Right lobe of liver (tissue), 4 donors: ENCODE data around the gene PSMG2.

Experiments used
- POLR2A ChIP-seq: fragments of 450-650 bp; IDR thresholded peaks from one replicate; pipeline ENCODE4 v1.6.1; 2017; ENCODE audit warnings: antibody characterized with exemption, mild to moderate bottlenecking
- TF ChIP-seq, protein P1 (sequence below), 4 donors: fragments of 200-600 bp in 3 of 4; fragments of 450-650 bp in 1 of 4; IDR thresholded peaks; one replicate each; pipeline versions ENCODE4 v1.5.1 to v1.8.0; 2016 to 2022; ENCODE audit warnings: antibody characterized with exemption in 4 of 4, mild to moderate bottlenecking in 2 of 4
- donor health status: DM: no; HTN: no; CAD: no.
- donor health status: DM: no; HTN: no; CAD: no.
- donor health status: DM: no; HTN: yes; CAD: no.

DNA sequence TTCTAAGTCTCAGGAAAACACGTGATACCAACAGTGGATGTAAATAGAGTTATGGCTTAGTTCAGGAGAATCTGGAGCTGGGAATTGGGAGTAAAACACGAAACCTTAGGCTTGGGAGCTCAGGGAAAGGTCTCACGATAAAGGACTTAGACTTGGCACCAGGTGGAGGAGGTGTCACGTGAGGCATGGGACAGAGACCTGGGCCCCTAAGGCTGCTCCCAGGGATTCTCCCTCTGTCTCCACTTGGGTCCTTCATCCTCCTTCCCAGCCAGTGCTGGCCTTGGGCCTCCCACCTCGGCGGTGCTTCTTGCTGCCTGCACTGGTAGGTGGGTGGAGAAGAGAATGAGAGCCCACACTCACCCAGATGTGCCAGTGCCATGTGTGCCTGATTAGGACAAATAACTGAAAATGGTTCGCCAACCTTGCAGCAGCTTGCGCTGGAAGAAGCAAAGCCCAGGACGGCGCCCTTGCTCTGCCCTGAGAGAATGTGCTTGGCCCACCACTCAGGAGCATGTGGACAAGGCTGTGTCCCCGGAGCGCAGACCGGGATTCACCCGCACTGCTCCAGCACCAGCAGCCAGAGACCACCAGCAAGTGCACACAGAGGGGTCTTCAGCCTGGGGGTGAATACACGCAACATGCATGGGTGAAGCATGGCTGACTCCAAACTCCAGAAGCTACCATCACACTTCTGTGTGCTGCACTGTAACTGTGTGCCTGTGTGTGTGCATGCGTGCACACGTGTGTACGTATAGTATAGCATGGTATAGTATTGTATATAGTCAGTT is 48.1 kb downstream of the PSMG2 start:
- TF ChIP-seq, protein P1, sequence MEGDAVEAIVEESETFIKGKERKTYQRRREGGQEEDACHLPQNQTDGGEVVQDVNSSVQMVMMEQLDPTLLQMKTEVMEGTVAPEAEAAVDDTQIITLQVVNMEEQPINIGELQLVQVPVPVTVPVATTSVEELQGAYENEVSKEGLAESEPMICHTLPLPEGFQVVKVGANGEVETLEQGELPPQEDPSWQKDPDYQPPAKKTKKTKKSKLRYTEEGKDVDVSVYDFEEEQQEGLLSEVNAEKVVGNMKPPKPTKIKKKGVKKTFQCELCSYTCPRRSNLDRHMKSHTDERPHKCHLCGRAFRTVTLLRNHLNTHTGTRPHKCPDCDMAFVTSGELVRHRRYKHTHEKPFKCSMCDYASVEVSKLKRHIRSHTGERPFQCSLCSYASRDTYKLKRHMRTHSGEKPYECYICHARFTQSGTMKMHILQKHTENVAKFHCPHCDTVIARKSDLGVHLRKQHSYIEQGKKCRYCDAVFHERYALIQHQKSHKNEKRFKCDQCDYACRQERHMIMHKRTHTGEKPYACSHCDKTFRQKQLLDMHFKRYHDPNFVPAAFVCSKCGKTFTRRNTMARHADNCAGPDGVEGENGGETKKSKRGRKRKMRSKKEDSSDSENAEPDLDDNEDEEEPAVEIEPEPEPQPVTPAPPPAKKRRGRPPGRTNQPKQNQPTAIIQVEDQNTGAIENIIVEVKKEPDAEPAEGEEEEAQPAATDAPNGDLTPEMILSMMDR (IDR thresholded peaks at IDR 0.05): no peak
- no peak for TF ChIP-seq POLR2A
